ENCODE data around the gene APOA1.

The APOA1 gene

GRCh38 chr11:116833491-116833815, 4.0 kb downstream of the APOA1 start:
- no peak for DNase-seq

- DNase-seq, result no peak
Measured at GRCh38 chr11:116832350-116833290, 4.8 kb downstream of the APOA1 start.

- DNase-seq, result no peak
Measured at GRCh38 chr11:116831790-116832349, 5.6 kb downstream of the APOA1 start.

- no peak for DNase-seq
Measured at GRCh38 chr11:116830184-116830912, 7.1 kb downstream of the APOA1 start.

- no peak for DNase-seq
Measured at GRCh38 chr11:116829525-116830183, 7.8 kb downstream of the APOA1 start, which contains the start of gene APOC3. APOC3 (plus strand) TSS chr11:116829907; CDS start chr11:116830583, 676 bp downstream.

- DNase-seq, result no peak
Measured at GRCh38 chr11:116828632-116829524, 8.5 kb downstream of the APOA1 start.

GRCh38 chr11:116827461-116827860, 10.0 kb downstream of the APOA1 start:
- no peak for DNase-seq

- DNase-seq, result no peak
Measured at GRCh38 chr11:116826751-116827431, 10.5 kb downstream of the APOA1 start.

- no peak for DNase-seq
Measured at GRCh38 chr11:116825854-116826750, 11.3 kb downstream of the APOA1 start.

- DNase-seq, result no peak
Measured at GRCh38 chr11:116825434-116825833, 12.0 kb downstream of the APOA1 start.

GRCh38 chr11:116823031-116823843, 14.2 kb downstream of the APOA1 start, which contains the start of gene APOA4:
APOA4 (minus strand) TSS chr11:116823304; CDS start chr11:116823191, 113 bp downstream.
- DNase-seq, result no peak

- DNase-seq, result no peak
Measured at GRCh38 chr11:116822575-116822974, 14.8 kb downstream of the APOA1 start.

- no peak for DNase-seq
Measured at GRCh38 chr11:116821050-116821918, 16.1 kb downstream of the APOA1 start.

GRCh38 chr11:116819049-116819448, 18.4 kb downstream of the APOA1 start:
- DNase-seq, result no peak

- no peak for DNase-seq
Measured at GRCh38 chr11:116814502-116814901, 22.9 kb downstream of the APOA1 start.

- no peak for DNase-seq
Measured at GRCh38 chr11:116813781-116814471, 23.5 kb downstream of the APOA1 start.

GRCh38 chr11:116813170-116813569, 24.3 kb downstream of the APOA1 start:
- DNase-seq, result no peak

GRCh38 chr11:116812109-116812508, 25.3 kb downstream of the APOA1 start:
- DNase-seq, result no peak

Data from stimulated activated naive CD4-positive, alpha-beta T cell treated with Interleukin-2 at 50 U/mL for 16 hours (primary cell).